DOHH2 (cell line): ENCODE measurements around the gene OR13C8.

ENCODE experiments used
- H3F3A ChIP-seq: fragments of 200-600 bp; sonication (generic), shearing (Covaris generic); 2 replicates; pipeline ENCODE4 v1.6.0; 2016; ENCODE audit warnings: antibody characterized with exemption, mild to moderate bottlenecking; ENCODE audit not compliant: control insufficient read depth, insufficient read depth
- H3K27ac ChIP-seq: fragments of 200-600 bp; sonication (generic); 2 replicates; pipeline ENCODE4 v1.5.1; 2014; ENCODE audit warnings: low read depth, mild to moderate bottlenecking, low read length, moderate library complexity
- H3K27me3 ChIP-seq: fragments of 200-600 bp; sonication (generic); 2 replicates; pipeline ENCODE4 v1.6.1; 2014; ENCODE audit warnings: mild to moderate bottlenecking, low read length, mixed read lengths; ENCODE audit not compliant: control insufficient read depth
- H3K36me3 ChIP-seq: fragments of 200-600 bp; sonication (generic); 2 replicates; pipeline ENCODE4 v1.6.1; 2014; ENCODE audit warnings: mild to moderate bottlenecking, low read length, moderate library complexity, mixed read lengths; ENCODE audit not compliant: control insufficient read depth
- H3K4me1 ChIP-seq: fragments of 200-600 bp; sonication (generic); 2 replicates; pipeline ENCODE4 v1.6.1; 2014; ENCODE audit warnings: mild to moderate bottlenecking, low read length, mixed read lengths; ENCODE audit not compliant: control insufficient read depth
- H3K4me2 ChIP-seq: fragments of 200-600 bp; sonication (generic); 2 replicates; pipeline ENCODE4 v1.6.0; 2014; ENCODE audit warnings: mild to moderate bottlenecking, low read length, moderate library complexity
- H3K4me3 ChIP-seq: fragments of 200-600 bp; sonication (generic); 2 replicates; pipeline ENCODE4 v1.5.1; 2014; ENCODE audit warnings: mild to moderate bottlenecking, low read length, mixed read lengths
- H3K79me2 ChIP-seq: fragments of 200-600 bp; sonication (generic); 2 replicates; pipeline ENCODE4 v1.6.1; 2014; ENCODE audit warnings: mild to moderate bottlenecking, low read length, mixed read lengths; ENCODE audit not compliant: control insufficient read depth
- H3K9me2 ChIP-seq: fragments of 200-600 bp; sonication (generic); replicated peaks from 2 replicates; pipeline ENCODE4 v1.6.1; 2014; ENCODE audit warnings: mild to moderate bottlenecking, low read length, mixed read lengths; ENCODE audit not compliant: control insufficient read depth
- H3K9me3 ChIP-seq: fragments of 200-600 bp; sonication (generic); 2 replicates; pipeline ENCODE4 v1.6.1; 2014; ENCODE audit warnings: antibody characterized with exemption, low read length, mixed read lengths; ENCODE audit not compliant: control insufficient read depth, insufficient read depth
- H4K20me1 ChIP-seq: fragments of 200-600 bp; sonication (generic); 2 replicates; pipeline ENCODE4 v1.6.0; 2014; ENCODE audit warnings: low read depth, mild to moderate bottlenecking, antibody characterized with exemption, low read length, moderate library complexity; ENCODE audit not compliant: control insufficient read depth, insufficient read depth
- EZH2phosphoT487 ChIP-seq: fragments of 200-600 bp; sonication (generic); IDR thresholded peaks from 2 replicates; pipeline ENCODE4 v1.6.1; 2017; ENCODE audit warnings: borderline replicate concordance, mild to moderate bottlenecking, antibody characterized with exemption, low read length, moderate library complexity, mixed read lengths
- TF ChIP-seq, protein P1 (sequence below): fragments of 200-600 bp; sonication (generic); IDR thresholded peaks from one replicate; pipeline ENCODE4 v1.5.1; 2014; ENCODE audit warnings: antibody characterized with exemption, mild to moderate bottlenecking, low read depth, low read length; ENCODE audit not compliant: poor library complexity, severe bottlenecking

Gene OR13C8

DNA sequence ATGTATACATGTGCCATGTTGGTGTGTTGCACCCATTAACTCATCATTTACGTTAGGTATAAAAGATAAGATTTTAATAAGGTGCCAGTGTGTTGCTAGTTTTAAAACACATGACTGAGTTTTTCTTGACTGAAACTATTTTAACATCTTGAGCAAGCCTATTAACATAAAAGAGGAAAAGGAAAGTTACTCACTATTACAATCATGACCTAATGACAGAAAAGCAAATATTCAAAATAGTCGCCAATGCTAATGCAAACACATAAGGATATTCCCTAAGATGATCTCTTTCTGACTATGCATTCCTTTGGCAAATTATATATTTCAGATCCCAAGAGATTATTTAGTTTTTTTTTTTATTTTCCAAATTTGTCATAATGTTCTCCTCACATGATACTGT, 42.2 kb downstream of the OR13C8 start:
- Histone ChIP-seq H3K36me3 (no peaks in the 10 kb centered on the region), H3K79me2 (no peaks in the 10 kb centered on the region), H3K9me3 (no peaks in the 10 kb centered on the region), H3K27me3 (no peaks in the 10 kb centered on the region), H3F3A (no peaks in the 10 kb centered on the region), H3K4me1 (no peaks in the 10 kb centered on the region), H3K27ac (no peak overlapping the region), H4K20me1 (no peaks in the 10 kb centered on the region), H3K9me2 (no peaks in the 10 kb centered on the region), H3K4me2 (no peak overlapping the region), H3K4me3 (no peak overlapping the region)
- TF ChIP-seq EZH2phosphoT487, result no peak
- TF ChIP-seq, protein P1, sequence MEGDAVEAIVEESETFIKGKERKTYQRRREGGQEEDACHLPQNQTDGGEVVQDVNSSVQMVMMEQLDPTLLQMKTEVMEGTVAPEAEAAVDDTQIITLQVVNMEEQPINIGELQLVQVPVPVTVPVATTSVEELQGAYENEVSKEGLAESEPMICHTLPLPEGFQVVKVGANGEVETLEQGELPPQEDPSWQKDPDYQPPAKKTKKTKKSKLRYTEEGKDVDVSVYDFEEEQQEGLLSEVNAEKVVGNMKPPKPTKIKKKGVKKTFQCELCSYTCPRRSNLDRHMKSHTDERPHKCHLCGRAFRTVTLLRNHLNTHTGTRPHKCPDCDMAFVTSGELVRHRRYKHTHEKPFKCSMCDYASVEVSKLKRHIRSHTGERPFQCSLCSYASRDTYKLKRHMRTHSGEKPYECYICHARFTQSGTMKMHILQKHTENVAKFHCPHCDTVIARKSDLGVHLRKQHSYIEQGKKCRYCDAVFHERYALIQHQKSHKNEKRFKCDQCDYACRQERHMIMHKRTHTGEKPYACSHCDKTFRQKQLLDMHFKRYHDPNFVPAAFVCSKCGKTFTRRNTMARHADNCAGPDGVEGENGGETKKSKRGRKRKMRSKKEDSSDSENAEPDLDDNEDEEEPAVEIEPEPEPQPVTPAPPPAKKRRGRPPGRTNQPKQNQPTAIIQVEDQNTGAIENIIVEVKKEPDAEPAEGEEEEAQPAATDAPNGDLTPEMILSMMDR, result no peak

DNA sequence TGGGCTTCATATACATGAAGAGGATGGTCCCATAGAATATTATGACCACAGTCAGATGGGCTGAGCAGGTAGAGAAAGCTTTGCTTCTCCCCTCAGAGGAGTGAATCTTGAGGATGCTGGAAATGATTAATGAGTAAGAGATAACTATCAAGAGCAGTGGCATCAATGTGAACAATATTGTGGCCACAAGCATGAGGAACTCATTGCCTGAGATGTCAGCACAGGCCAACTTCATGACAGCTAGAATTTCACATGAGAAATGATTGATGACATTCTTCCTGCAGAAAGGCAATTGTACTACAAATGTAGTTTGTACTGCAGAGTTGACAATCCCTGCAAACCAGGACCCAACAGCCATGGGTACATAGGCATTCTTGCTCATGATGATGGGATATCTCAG, 48.5 kb downstream of the OR13C8 start:
- H3K27me3 ChIP-seq, result no peaks in the 10 kb centered on the region
- H3K4me2 ChIP-seq, result no peak overlapping the region
- no peaks in the 10 kb centered on the region for H3K9me2 ChIP-seq
- no peak overlapping the region for H3K4me3 ChIP-seq
- H3F3A ChIP-seq, result no peaks in the 10 kb centered on the region
- no peaks in the 10 kb centered on the region for H4K20me1 ChIP-seq
- no peaks in the 10 kb centered on the region for H3K79me2 ChIP-seq
- no peaks in the 10 kb centered on the region for H3K9me3 ChIP-seq
- TF ChIP-seq, protein P1, result no peak
- TF ChIP-seq EZH2phosphoT487, result no peak
- no peaks in the 10 kb centered on the region for H3K36me3 ChIP-seq
- H3K27ac ChIP-seq, result no peak overlapping the region
- no peaks in the 10 kb centered on the region for H3K4me1 ChIP-seq

DNA sequence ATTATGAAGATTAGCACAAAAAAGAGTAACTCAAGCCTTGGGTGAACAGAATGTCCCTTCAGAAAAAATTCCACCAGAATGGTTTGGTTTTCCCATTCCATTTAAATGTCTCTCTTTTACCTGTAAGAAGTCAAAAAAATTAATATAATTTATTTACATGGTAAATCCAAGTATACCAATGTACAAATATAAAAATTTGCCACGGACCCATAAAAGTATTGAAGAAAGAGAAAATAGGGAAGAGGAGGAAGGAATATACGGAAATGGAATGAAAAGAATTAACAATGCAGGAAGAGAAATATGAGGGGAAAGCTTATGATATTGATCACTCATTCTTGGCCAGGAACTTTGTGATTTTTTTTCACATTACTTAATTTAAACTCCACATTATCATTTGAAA, 49.1 kb downstream of the OR13C8 start, which contains the start of gene OR13C9:
OR13C9 (minus strand) TSS at position 101 of the 400 bp plus-strand sequence; CDS start at position 101, 0 bp downstream.
- TF ChIP-seq EZH2phosphoT487, result no peak
- TF ChIP-seq, protein P1, result no peak
- Histone ChIP-seq H3K4me2 (no peak within 1 kb of the TSS), H3K27me3 (no peaks in the 10 kb centered on the region)

More for the DNA sequence above, 49.1 kb downstream of the OR13C8 start, which contains the start of gene OR13C9:
- Histone ChIP-seq H3K27ac (no peak within 1 kb of the TSS), H4K20me1 (no peaks in the 10 kb centered on the region), H3K79me2 (no peaks in the 10 kb centered on the region), H3K9me3 (no peaks in the 10 kb centered on the region), H3K9me2 (no peaks in the 10 kb centered on the region), H3K4me3 (no peak within 1 kb of the TSS), H3F3A (no peaks in the 10 kb centered on the region), H3K36me3 (no peaks in the 10 kb centered on the region), H3K4me1 (no peaks in the 10 kb centered on the region)
